Right atrium auricular region (tissue), 2 donors: ENCODE measurements around the gene SPN. TPM values are rescaled to one million over a fixed set of nuclear protein-coding genes. Genes with fewer than 3 reads are reported as not detected.
A peak's percentile ranks its signal among the peaks of the same experiment; 100 is the strongest.
"Not testable (repeated sequence)": the region's sequence is repeated elsewhere in the genome, so short reads cannot be mapped to it uniquely, and the experiment has no call there.

Source experiments
- DNase-seq: peaks from one replicate; pipeline ENCODE4 v3.0.0-alpha.2; 2019; ENCODE audit warnings: low spot score
- H3K27ac ChIP-seq, 2 donors: fragments of 200-600 bp; sonication (generic); 1 replicate in 1 of 2; 2 replicates in 1 of 2; pipeline ENCODE4 v1.5.1; 2016 to 2019
- H3K27me3 ChIP-seq, 2 donors: fragments of 200-600 bp; sonication (generic); one replicate each; pipeline versions ENCODE4 v1.5.1 to v1.6.0; 2017 to 2019
- H3K36me3 ChIP-seq: fragments of 200-600 bp; sonication (generic); one replicate; pipeline ENCODE4 v1.5.1; 2016
- H3K4me1 ChIP-seq, 2 donors: fragments of 200-600 bp; sonication (generic); one replicate each; pipeline versions ENCODE4 v1.5.1 to v1.6.0; 2017 to 2019
- H3K4me3 ChIP-seq, 2 donors: fragments of 200-600 bp; sonication (generic); 1 replicate in 1 of 2; 2 replicates in 1 of 2; pipeline ENCODE4 v1.5.1; 2017 to 2019; ENCODE audit warnings: mild to moderate bottlenecking in 1 of 2, moderate library complexity in 1 of 2
- H3K9me3 ChIP-seq, 2 donors: fragments of 200-600 bp; sonication (generic); one replicate each; pipeline ENCODE4 v1.5.1; 2019
- total RNA-seq, 2 donors: library from RNA; depleted of rRNA; stranded (reverse); fragments of >200 nt; gene quantifications; one replicate each; pipeline ENCODE4 v1.1.0, GENCODE V29; 2016
- TF ChIP-seq, protein P1 (sequence below), 2 donors: fragments of 200-600 bp; sonication (generic); IDR thresholded peaks; one replicate each; pipeline ENCODE4 v1.5.1; 2019; ENCODE audit warnings: antibody characterized with exemption in 2 of 2

The SPN gene
- total RNA-seq, 2 donors from 2014 or later, result 3.7 to 4.5 TPM

DNA sequence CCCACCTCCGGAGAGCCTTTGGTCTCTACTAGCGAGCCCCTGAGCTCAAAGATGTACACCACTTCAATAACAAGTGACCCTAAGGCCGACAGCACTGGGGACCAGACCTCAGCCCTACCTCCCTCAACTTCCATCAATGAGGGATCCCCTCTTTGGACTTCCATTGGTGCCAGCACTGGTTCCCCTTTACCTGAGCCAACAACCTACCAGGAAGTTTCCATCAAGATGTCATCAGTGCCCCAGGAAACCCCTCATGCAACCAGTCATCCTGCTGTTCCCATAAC is 702 bp downstream of the SPN start:
- no peak for DNase-seq
- Histone ChIP-seq H3K27me3 (no peaks in the 10 kb centered on the region), H3K36me3 (no peaks in the 10 kb centered on the region), H3K9me3 (no peaks in the 10 kb centered on the region), H3K27ac (no peak overlapping the region), H3K4me3 (peak overlapping the region in 1 of 2 donors; percentile 29), H3K4me1 (peaks cover 0 to 16% of the 10 kb centered on the region in 2 donors)
- TF ChIP-seq, protein P1, sequence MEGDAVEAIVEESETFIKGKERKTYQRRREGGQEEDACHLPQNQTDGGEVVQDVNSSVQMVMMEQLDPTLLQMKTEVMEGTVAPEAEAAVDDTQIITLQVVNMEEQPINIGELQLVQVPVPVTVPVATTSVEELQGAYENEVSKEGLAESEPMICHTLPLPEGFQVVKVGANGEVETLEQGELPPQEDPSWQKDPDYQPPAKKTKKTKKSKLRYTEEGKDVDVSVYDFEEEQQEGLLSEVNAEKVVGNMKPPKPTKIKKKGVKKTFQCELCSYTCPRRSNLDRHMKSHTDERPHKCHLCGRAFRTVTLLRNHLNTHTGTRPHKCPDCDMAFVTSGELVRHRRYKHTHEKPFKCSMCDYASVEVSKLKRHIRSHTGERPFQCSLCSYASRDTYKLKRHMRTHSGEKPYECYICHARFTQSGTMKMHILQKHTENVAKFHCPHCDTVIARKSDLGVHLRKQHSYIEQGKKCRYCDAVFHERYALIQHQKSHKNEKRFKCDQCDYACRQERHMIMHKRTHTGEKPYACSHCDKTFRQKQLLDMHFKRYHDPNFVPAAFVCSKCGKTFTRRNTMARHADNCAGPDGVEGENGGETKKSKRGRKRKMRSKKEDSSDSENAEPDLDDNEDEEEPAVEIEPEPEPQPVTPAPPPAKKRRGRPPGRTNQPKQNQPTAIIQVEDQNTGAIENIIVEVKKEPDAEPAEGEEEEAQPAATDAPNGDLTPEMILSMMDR (IDR thresholded peaks at IDR 0.05), result no peak

DNA sequence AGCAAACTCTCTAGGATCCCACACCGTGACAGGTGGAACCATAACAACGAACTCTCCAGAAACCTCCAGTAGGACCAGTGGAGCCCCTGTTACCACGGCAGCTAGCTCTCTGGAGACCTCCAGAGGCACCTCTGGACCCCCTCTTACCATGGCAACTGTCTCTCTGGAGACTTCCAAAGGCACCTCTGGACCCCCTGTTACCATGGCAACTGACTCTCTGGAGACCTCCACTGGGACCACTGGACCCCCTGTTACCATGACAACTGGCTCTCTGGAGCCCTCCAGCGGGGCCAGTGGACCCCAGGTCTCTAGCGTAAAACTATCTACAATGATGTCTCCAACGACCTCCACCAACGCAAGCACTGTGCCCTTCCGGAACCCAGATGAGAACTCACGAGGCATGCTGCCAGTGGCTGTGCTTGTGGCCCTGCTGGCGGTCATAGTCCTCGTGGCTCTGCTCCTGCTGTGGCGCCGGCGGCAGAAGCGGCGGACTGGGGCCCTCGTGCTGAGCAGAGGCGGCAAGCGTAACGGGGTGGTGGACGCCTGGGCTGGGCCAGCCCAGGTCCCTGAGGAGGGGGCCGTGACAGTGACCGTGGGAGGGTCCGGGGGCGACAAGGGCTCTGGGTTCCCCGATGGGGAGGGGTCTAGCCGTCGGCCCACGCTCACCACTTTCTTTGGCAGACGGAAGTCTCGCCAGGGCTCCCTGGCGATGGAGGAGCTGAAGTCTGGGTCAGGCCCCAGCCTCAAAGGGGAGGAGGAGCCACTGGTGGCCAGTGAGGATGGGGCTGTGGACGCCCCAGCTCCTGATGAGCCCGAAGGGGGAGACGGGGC is 1.3 kb downstream of the SPN start:
- no peaks in the 10 kb centered on the region for H3K36me3 ChIP-seq
- peak overlapping the region in 1 of 2 donors; percentile 29 for H3K4me3 ChIP-seq
- H3K9me3 ChIP-seq, result no peaks in the 10 kb centered on the region
- TF ChIP-seq, protein P1 (IDR thresholded peaks at IDR 0.05), result no peak
- H3K27me3 ChIP-seq, result no peaks in the 10 kb centered on the region
- no peak overlapping the region for H3K27ac ChIP-seq
- no peak for DNase-seq
- peaks cover 0 to 16% of the 10 kb centered on the region in 2 donors for H3K4me1 ChIP-seq

DNA sequence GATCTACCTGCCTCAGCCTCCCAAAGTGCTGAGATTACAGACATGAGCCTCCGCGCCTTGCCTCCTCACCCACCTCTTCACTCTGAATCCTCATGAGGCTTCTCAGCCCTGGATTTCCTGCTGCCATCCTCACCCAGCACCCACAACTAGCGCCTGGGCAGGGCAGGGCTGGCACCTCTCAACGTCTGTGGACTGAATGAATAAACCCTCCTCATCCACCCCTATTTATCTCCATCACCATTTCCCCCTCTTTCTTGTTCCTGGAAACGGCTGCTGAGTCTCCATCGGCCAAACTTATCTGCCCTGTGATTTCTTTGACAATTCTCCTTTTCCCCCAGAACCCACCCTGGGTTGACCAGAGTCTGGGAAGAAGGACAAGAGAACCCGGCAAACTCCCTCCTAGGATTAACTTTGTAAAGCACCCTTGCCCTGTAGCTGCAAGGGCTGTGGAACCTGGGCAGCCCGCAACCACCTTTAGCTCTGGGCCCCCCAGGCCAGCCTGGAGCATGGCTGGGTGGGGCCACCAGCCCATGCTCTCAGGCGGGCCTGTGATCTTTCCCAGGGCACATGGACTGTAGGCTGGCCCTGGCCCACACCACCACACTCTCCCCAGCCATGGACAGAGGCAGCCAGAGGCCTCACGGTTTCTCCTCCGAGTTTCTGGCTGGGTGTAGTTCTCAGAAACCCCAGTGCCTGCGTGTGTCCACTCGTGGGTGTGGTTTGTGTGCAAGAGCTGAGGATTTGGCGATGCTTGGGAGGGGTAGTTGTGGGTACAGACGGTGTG is 2.4 kb downstream of the SPN start:
- Histone ChIP-seq H3K9me3 (no peaks in the 10 kb centered on the region), H3K4me3 (no peak overlapping the region), H3K4me1 (peaks cover 0 to 16% of the 10 kb centered on the region in 2 donors), H3K27ac (no peak overlapping the region), H3K27me3 (no peaks in the 10 kb centered on the region), H3K36me3 (no peaks in the 10 kb centered on the region)
- no peak for DNase-seq
- TF ChIP-seq, protein P1 (IDR thresholded peaks at IDR 0.05), result no peak

DNA sequence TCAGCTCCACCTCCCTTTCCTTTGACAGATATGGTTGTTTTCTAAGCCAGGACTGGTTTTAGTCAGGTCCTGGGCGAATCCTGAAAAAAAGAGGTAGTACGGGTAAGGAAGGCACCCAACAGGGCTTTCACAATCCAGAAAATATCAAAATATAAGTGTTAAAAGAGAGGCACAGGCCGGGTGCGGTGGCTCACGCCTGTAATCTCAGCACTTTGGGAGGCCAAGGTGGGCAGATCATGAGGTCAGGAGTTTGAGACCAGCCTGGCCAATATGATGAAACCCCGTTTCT is 4.2 kb downstream of the SPN start:
- H3K9me3 ChIP-seq, H3K4me3 ChIP-seq, H3K27ac ChIP-seq, H3K27me3 ChIP-seq, DNase-seq, H3K36me3 ChIP-seq: not testable (repeated sequence)
- peaks cover 0 to 16% of the 10 kb centered on the region in 2 donors for H3K4me1 ChIP-seq

DNA sequence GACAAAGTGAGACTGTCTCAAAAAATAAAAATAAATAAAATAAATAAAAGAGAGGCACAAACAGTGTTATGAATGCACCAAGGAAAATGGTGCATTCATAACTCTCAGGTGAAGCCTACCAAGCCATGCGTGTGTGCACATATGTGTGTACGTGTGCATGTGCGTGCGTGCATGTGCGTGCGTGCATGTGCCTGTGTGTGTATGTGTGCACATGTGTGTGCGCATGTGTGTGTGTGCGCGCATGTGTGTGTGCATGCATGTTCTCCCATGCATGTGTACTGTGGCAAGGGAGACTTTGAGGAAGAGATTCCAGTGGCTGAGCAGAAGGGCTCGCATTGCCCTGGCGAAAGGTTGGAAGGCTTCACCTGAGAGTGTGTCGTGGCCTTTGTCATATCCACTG is 4.7 kb downstream of the SPN start:
- Histone ChIP-seq H3K9me3 (no peaks in the 10 kb centered on the region), H3K4me3 (no peak overlapping the region), H3K4me1 (peaks cover 0 to 16% of the 10 kb centered on the region in 2 donors), H3K36me3 (no peaks in the 10 kb centered on the region), H3K27ac (no peak overlapping the region), H3K27me3 (no peaks in the 10 kb centered on the region)
- DNase-seq, result no peak
- TF ChIP-seq, protein P1 (IDR thresholded peaks at IDR 0.05), result no peak

DNA sequence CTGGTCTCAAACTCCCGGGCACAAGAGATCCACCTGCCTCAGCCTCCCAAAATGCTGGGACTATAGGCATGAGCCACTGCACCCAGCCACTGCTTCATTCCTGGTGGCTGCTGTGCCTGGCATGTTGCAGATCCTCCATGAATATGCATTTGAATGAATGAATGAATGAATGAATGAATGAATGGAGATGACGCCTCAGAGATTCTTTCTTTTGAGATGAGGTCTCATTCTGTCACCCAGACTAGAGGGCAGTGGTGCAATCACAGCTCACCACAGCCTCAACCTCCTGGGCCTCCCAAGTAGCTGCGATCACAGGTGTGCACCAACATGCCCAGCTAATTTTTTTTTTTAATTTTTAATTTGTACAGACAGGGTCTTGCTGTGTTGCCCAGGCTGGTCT is 5.2 kb downstream of the SPN start:
- Histone ChIP-seq H3K4me1 (peaks cover 0 to 12% of the 10 kb centered on the region in 2 donors), H3K9me3 (no peaks in the 10 kb centered on the region), H3K4me3 (no peak overlapping the region), H3K36me3 (no peaks in the 10 kb centered on the region), H3K27ac (no peak overlapping the region), H3K27me3 (no peaks in the 10 kb centered on the region)
- no peak for DNase-seq
- TF ChIP-seq, protein P1 (IDR thresholded peaks at IDR 0.05), result no peak
